ENCODE results near the gene CCT7.

CCT7 gene

GRCh38 chr2:73269686-73270465 lies 35.8 kb downstream of the CCT7 start:
- no peak for DNase-seq

- no peak for DNase-seq
These were observed 38.2 kb downstream of the CCT7 start for GRCh38 chr2:73272270-73272669.

GRCh38 chr2:73279852-73280251 lies 45.7 kb downstream of the CCT7 start:
- no peak for DNase-seq

- DNase-seq = no peak
These were observed 47.1 kb downstream of the CCT7 start for GRCh38 chr2:73281244-73281643.

- DNase-seq = no peak
These were observed 48.9 kb downstream of the CCT7 start for GRCh38 chr2:73282924-73283544.

- DNase-seq = no peak
These were observed 49.6 kb downstream of the CCT7 start for GRCh38 chr2:73283545-73284295.

- peak; percentile 68 to 75 for DNase-seq
These were observed 50.4 kb downstream of the CCT7 start, which contains the start of gene FBXO41 for GRCh38 chr2:73284296-73285158. FBXO41 (minus strand) TSS chr2:73284478; CDS start chr2:73269630, 14,848 bp downstream.

- no peak for DNase-seq
These were observed 51.1 kb downstream of the CCT7 start for GRCh38 chr2:73285159-73285739.

GRCh38 chr2:73286134-73286655 lies 52.1 kb downstream of the CCT7 start:
- DNase-seq = no peak

- DNase-seq = no peak
These were observed 55.2 kb downstream of the CCT7 start for GRCh38 chr2:73289304-73289703.

- DNase-seq = peak; percentile 48 to 55
These were observed 56.1 kb downstream of the CCT7 start for GRCh38 chr2:73290049-73290839.

GRCh38 chr2:73291093-73291460 lies 57.0 kb downstream of the CCT7 start:
- peak; percentile 29 to 35 for DNase-seq

GRCh38 chr2:73291461-73292315 lies 57.6 kb downstream of the CCT7 start:
- peak in 1 of 2 experiments; percentile 10 for DNase-seq

GRCh38 chr2:73292316-73292905 lies 58.3 kb downstream of the CCT7 start:
- no peak for DNase-seq

GRCh38 chr2:73292906-73293533 lies 58.9 kb downstream of the CCT7 start:
- DNase-seq = peak; percentile 2 to 4

- peak; percentile 87 to 91 for DNase-seq
These were observed 59.5 kb downstream of the CCT7 start, which contains the start of gene EGR4 for GRCh38 chr2:73293534-73294171. EGR4 (minus strand) TSS chr2:73293548; CDS start chr2:73293317, 231 bp downstream.

- no peak for DNase-seq
These were observed 60.1 kb downstream of the CCT7 start for GRCh38 chr2:73294239-73294638.

GRCh38 chr2:73295751-73296400 lies 61.8 kb downstream of the CCT7 start:
- DNase-seq = no peak
